ENCODE results near the gene BST1. TPM values are rescaled to one million over a fixed set of nuclear protein-coding genes. Genes with fewer than 3 reads are reported as not detected.
"Not testable (repeated sequence)": the region's sequence is repeated elsewhere in the genome, so short reads cannot be mapped to it uniquely, and the experiment has no call there.

The BST1 gene
- total RNA-seq, 1 experiment from 2014 or later = not detected

- no peak for DNase-seq (ENCODE audit: low spot score)
- in situ Hi-C loops (cut with HindIII; ENCODE audit: low sequenced_read_pairs) = no loop called here
Observed at GRCh38 chr4:15736514-15737050, 33.7 kb downstream of the BST1 start.

GRCh38 chr4:15737255-15737654, 34.4 kb downstream of the BST1 start:
- DNase-seq (ENCODE audit: low spot score) = no peak
- in situ Hi-C loops (cut with HindIII; ENCODE audit: low sequenced_read_pairs) = no loop called here

GRCh38 chr4:15738877-15739276, 36.0 kb downstream of the BST1 start:
- peak; percentile 8 for DNase-seq (ENCODE audit: low spot score)
- in situ Hi-C loops (cut with HindIII; ENCODE audit: low sequenced_read_pairs) = no loop called here

GRCh38 chr4:15740764-15741404, 38.0 kb downstream of the BST1 start:
- DNase-seq (ENCODE audit: low spot score) = no peak
- in situ Hi-C loops (cut with HindIII; ENCODE audit: low sequenced_read_pairs) = no loop called here

GRCh38 chr4:15742083-15742582, 39.3 kb downstream of the BST1 start:
- in situ Hi-C loops (cut with HindIII; ENCODE audit: low sequenced_read_pairs) = no loop called here

GRCh38 chr4:15742637-15743036, 39.8 kb downstream of the BST1 start:
- DNase-seq (ENCODE audit: low spot score) = no peak
- in situ Hi-C loops (cut with HindIII; ENCODE audit: low sequenced_read_pairs) = no loop called here

More at GRCh38 chr4:15742083-15742582, 39.3 kb downstream of the BST1 start:
- DNase-seq (ENCODE audit: low spot score) = no peak

GRCh38 chr4:15744016-15744545, 41.2 kb downstream of the BST1 start:
- no peak for DNase-seq (ENCODE audit: low spot score)

GRCh38 chr4:15746110-15746509, 43.2 kb downstream of the BST1 start:
- in situ Hi-C loops (cut with HindIII; ENCODE audit: low sequenced_read_pairs) = no loop called here
- DNase-seq (ENCODE audit: low spot score) = no peak

More at GRCh38 chr4:15744016-15744545, 41.2 kb downstream of the BST1 start:
- in situ Hi-C loops (cut with HindIII; ENCODE audit: low sequenced_read_pairs) = no loop called here

GRCh38 chr4:15749001-15749400, 46.1 kb downstream of the BST1 start:
- DNase-seq (ENCODE audit: low spot score) = no peak
- in situ Hi-C loops (cut with HindIII; ENCODE audit: low sequenced_read_pairs) = no loop called here

- DNase-seq (ENCODE audit: low spot score) = no peak
- in situ Hi-C loops (cut with HindIII; ENCODE audit: low sequenced_read_pairs) = no loop called here
Observed at GRCh38 chr4:15751153-15751552, 48.3 kb downstream of the BST1 start.

GRCh38 chr4:15753081-15753480, 50.2 kb downstream of the BST1 start:
- DNase-seq (ENCODE audit: low spot score) = no peak
- in situ Hi-C loops (cut with HindIII; ENCODE audit: low sequenced_read_pairs) = no loop called here

GRCh38 chr4:15753786-15754185, 50.9 kb downstream of the BST1 start:
- in situ Hi-C loops (cut with HindIII; ENCODE audit: low sequenced_read_pairs) = no loop called here
- no peak for DNase-seq (ENCODE audit: low spot score)

GRCh38 chr4:15754323-15754722, 51.5 kb downstream of the BST1 start:
- in situ Hi-C loops (cut with HindIII; ENCODE audit: low sequenced_read_pairs) = no loop called here
- no peak for DNase-seq (ENCODE audit: low spot score)

- in situ Hi-C loops (cut with HindIII; ENCODE audit: low sequenced_read_pairs) = no loop called here
Observed at GRCh38 chr4:15755321-15756155, 52.7 kb downstream of the BST1 start.

GRCh38 chr4:15756361-15756861, 53.5 kb downstream of the BST1 start:
- in situ Hi-C loops (cut with HindIII; ENCODE audit: low sequenced_read_pairs) = no loop called here
- DNase-seq (ENCODE audit: low spot score) = no peak

More at GRCh38 chr4:15755321-15756155, 52.7 kb downstream of the BST1 start:
- DNase-seq (ENCODE audit: low spot score) = no peak

- in situ Hi-C loops (cut with HindIII; ENCODE audit: low sequenced_read_pairs) = no loop called here
- DNase-seq (ENCODE audit: low spot score) = no peak
Observed at GRCh38 chr4:15757054-15757453, 54.2 kb downstream of the BST1 start.

- in situ Hi-C loops (cut with HindIII; ENCODE audit: low sequenced_read_pairs) = no loop called here
- DNase-seq (ENCODE audit: low spot score) = no peak
Observed at GRCh38 chr4:15758294-15758693, 55.4 kb downstream of the BST1 start.

- in situ Hi-C loops (cut with HindIII; ENCODE audit: low sequenced_read_pairs); DNase-seq (ENCODE audit: low spot score): not testable (repeated sequence)
Observed at GRCh38 chr4:15762460-15762859, 59.6 kb downstream of the BST1 start.

- DNase-seq (ENCODE audit: low spot score) = no peak
- in situ Hi-C loops (cut with HindIII; ENCODE audit: low sequenced_read_pairs) = no loop called here
Observed at GRCh38 chr4:15765391-15765790, 62.5 kb downstream of the BST1 start.

Measured in G401 (cell line).